Panc1 (cell line): ENCODE data around the gene UBR3. TPM values are rescaled to one million over a fixed set of nuclear protein-coding genes. Genes with fewer than 3 reads are reported as not detected.

Source experiments
- ATAC-seq: fragments of 200-7000 bp; cut with Tn5 transposase; 2 replicates; pipeline ENCODE4 v1.9.1; 2020; ENCODE audit warnings: mild to moderate bottlenecking, moderate library complexity
- BruUV-seq: library from RNA; stranded (reverse); fragments of 400-500 nt; replicated peaks from 2 replicates; lab custom pipeline; 2021; lab: Mats Ljungman, UMichigan
- CTCF ChIA-PET: fragments of 300-600 bp; sonication (Branson Sonifier 250); formaldehyde crosslinking; loops from one replicate; lab custom pipeline; 2022; ENCODE audit warnings: antibody characterized with exemption; lab: Charles Lee
- POLR2A ChIA-PET: fragments of 300-600 bp; sonication (Branson Sonifier 250); formaldehyde crosslinking; loops from one replicate; lab custom pipeline; 2022; ENCODE audit warnings: antibody characterized with exemption; lab: Charles Lee
- DNase-seq: peaks from one replicate; pipeline ENCODE4 v3.0.0-alpha.2; 2010; ENCODE audit warnings: low read depth, low spot score
- H3K27ac ChIP-seq: 2 replicates; pipeline ENCODE4 v1.5.1; 2011; ENCODE audit warnings: mild to moderate bottlenecking, low read length, inconsistent platforms
- H3K27me3 ChIP-seq: fragments of 200-500 bp; sonication (Bioruptor generic); 2 replicates; pipeline ENCODE4 v1.6.0; 2014; ENCODE audit warnings: low read length, inconsistent platforms; ENCODE audit not compliant: control insufficient read depth, insufficient read depth
- H3K36me3 ChIP-seq: fragments of 200-500 bp; sonication (Bioruptor generic); 2 replicates; pipeline ENCODE4 v1.5.1; 2014; ENCODE audit warnings: inconsistent platforms, mild to moderate bottlenecking, low read length, moderate library complexity; ENCODE audit not compliant: control insufficient read depth, insufficient read depth
- H3K4me1 ChIP-seq: 2 replicates; pipeline ENCODE4 v1.5.1; 2011; ENCODE audit warnings: inconsistent platforms, mild to moderate bottlenecking, low read length, moderate library complexity; ENCODE audit not compliant: control insufficient read depth, insufficient read depth
- H3K4me3 ChIP-seq, 2 experiments: 2 replicates each; pipeline ENCODE4 v1.5.1; 2011 to 2012; ENCODE audit warnings: low read depth in 2 of 2, low read length in 2 of 2, mild to moderate bottlenecking in 2 of 2, inconsistent platforms in 1 of 2, moderate library complexity in 1 of 2
- H3K9me3 ChIP-seq: fragments of 200-500 bp; sonication (Bioruptor generic); 2 replicates; pipeline ENCODE4 v1.5.1; 2014; ENCODE audit warnings: low read depth, mild to moderate bottlenecking, inconsistent platforms, low read length, moderate library complexity; ENCODE audit not compliant: control insufficient read depth, insufficient read depth
- CTCF ChIP-seq: fragments of 450-650 bp; IDR thresholded peaks from 2 replicates; pipeline ENCODE4 v1.5.1; 2017; ENCODE audit warnings: mild to moderate bottlenecking
- POLR2AphosphoS5 ChIP-seq: IDR thresholded peaks from 2 replicates; pipeline ENCODE4 v1.6.1; 2012; ENCODE audit warnings: mild to moderate bottlenecking, low read depth, low read length, moderate library complexity
- REST ChIP-seq, 2 experiments: IDR thresholded peaks; 2 replicates each; pipeline ENCODE4 v1.6.1; 2011 to 2012; ENCODE audit warnings: low read depth in 2 of 2, control low read depth in 1 of 2, low read length in 1 of 2, mild to moderate bottlenecking in 1 of 2, moderate library complexity in 1 of 2; ENCODE audit not compliant: insufficient read depth in 1 of 2
- SIN3A ChIP-seq: IDR thresholded peaks from 2 replicates; pipeline ENCODE4 v1.6.1; 2012; ENCODE audit warnings: low read depth, mild to moderate bottlenecking, low read length, moderate library complexity, borderline replicate concordance; ENCODE audit not compliant: insufficient read depth
- TCF7L2 ChIP-seq: IDR thresholded peaks from 2 replicates; pipeline ENCODE4 v1.6.1; 2011; ENCODE audit warnings: mild to moderate bottlenecking, low read depth, low read length, inconsistent platforms
- in situ Hi-C: cut with HindIII; loops from 2 replicates; pipeline ENCODE4 v1.10.0; 2016; ENCODE audit warnings: low sequenced_read_pairs, low pct_unique_long_range_greater_than_20kb
- intact Hi-C: fragments of 100-400 bp; cut with micrococcal nuclease; formaldehyde crosslinking; loops from one replicate; pipeline ENCODE4 v1.10.0; 2022; ENCODE audit not compliant: unreplicated experiment
- total RNA-seq: library from RNA; stranded (reverse); gene quantifications from one replicate; pipeline ENCODE4 v1.2.1, GENCODE V29; 2021; ENCODE audit not compliant: unreplicated experiment

UBR3 gene
- total RNA-seq, 1 experiment from 2014 or later = 27.9 TPM

- no peak for ATAC-seq
- H3K9me3 ChIP-seq = no peaks in the 10 kb centered on the region
- peaks cover 4% of the 10 kb centered on the region; the same call in 1 of the 2 replicates for H3K4me1 ChIP-seq
- TF ChIP-seq CTCF (no peak), POLR2AphosphoS5 (no peak), TCF7L2 (no peak), SIN3A (no peak), REST (IDR thresholded peaks at IDR 0.05; ENCODE audit: insufficient read depth in 1 of 2, low read depth in 2 of 2, low read length in 1 of 2) (no peak)
- DNase-seq = no peak
- H3K27ac ChIP-seq = peak overlapping the region; percentile 75; the same call in 1 of the 2 replicates
- H3K4me3 ChIP-seq = no peak overlapping the region
- ChIA-PET CTCF (no interaction called here), POLR2A (no interaction called here)
- BruUV-seq = no TSS peak
- in situ Hi-C loops = no loop called here
- H3K27me3 ChIP-seq = no peaks in the 10 kb centered on the region
- intact Hi-C loops = no loop called here
- peaks cover 18% of the 10 kb centered on the region for H3K36me3 ChIP-seq
Observed at GRCh38 chr2:169797601-169798000, 29.7 kb upstream of the UBR3 start.

- ChIA-PET POLR2A (no interaction called here), CTCF (no interaction called here)
- in situ Hi-C loops = no loop called here
- Histone ChIP-seq H3K27ac (peak overlapping the region; percentile 75), H3K4me1 (peaks cover 4% of the 10 kb centered on the region; the same call in 1 of the 2 replicates), H3K9me3 (no peaks in the 10 kb centered on the region), H3K4me3 (peak overlapping the region; percentile 92 to 94), H3K36me3 (peaks cover 22% of the 10 kb centered on the region), H3K27me3 (no peaks in the 10 kb centered on the region)
- TF ChIP-seq TCF7L2 = no peak
- no TSS peak for BruUV-seq
- no peak for DNase-seq
- ATAC-seq = peak; percentile 2; the same call in 1 of the 2 replicates
- intact Hi-C loops = no loop called here
Observed at GRCh38 chr2:169798397-169798717, 28.9 kb upstream of the UBR3 start.

- DNase-seq = no peak
- ChIA-PET CTCF (interaction anchor here (0.7 kb wide), 1 partner anchor 15 kb away, joined by 8 read pairs; no protein-coding TSS in a partner anchor), POLR2A (interaction anchor here (0.5 to 0.6 kb wide), 2 partner anchors 310 to 592 kb away, joined by 5 to 8 read pairs; no protein-coding TSS in a partner anchor)
- BruUV-seq = no TSS peak
- peak; percentile 75; the same call in 1 of the 2 replicates for TF ChIP-seq SIN3A
- no peak for TF ChIP-seq TCF7L2
- no peak for TF ChIP-seq CTCF
- 0 out of 4 replicates have a peak, but pooled peaks of 1 of the 2 experiments have one; percentile 29 for TF ChIP-seq REST (IDR thresholded peaks at IDR 0.05; ENCODE audit: insufficient read depth in 1 of 2, low read depth in 2 of 2, low read length in 1 of 2)
- TF ChIP-seq POLR2AphosphoS5 = peak; percentile 97
- Histone ChIP-seq H3K27me3 (no peaks in the 10 kb centered on the region), H3K4me3 (peak within 1 kb of the TSS; percentile 92 to 94), H3K36me3 (peaks cover 22% of the 10 kb centered on the region), H3K9me3 (no peaks in the 10 kb centered on the region), H3K4me1 (peaks cover 4% of the 10 kb centered on the region; the same call in 1 of the 2 replicates), H3K27ac (peak within 1 kb of the TSS; percentile 97)
- in situ Hi-C loops = no loop called here
- peak; percentile 100 for ATAC-seq
- intact Hi-C loops = no loop called here
Observed at GRCh38 chr2:169798718-169799592, 28.3 kb upstream of the UBR3 start, which contains the start of gene SSB. TSS of gene SSB (plus strand) at chr2:169798871. CDS start at chr2:169800961, 2,090 bp downstream.
